HG02678 (cell line): ENCODE results near the gene TPD52L1.

Source experiments
- ATAC-seq: cut with Tn5 transposase; IDR thresholded peaks from one replicate; pipeline ENCODE4 v1.9.1; 2021; ENCODE audit warnings: mild to moderate bottlenecking, moderate library complexity; ENCODE audit not compliant: unreplicated experiment

TPD52L1 gene

DNA sequence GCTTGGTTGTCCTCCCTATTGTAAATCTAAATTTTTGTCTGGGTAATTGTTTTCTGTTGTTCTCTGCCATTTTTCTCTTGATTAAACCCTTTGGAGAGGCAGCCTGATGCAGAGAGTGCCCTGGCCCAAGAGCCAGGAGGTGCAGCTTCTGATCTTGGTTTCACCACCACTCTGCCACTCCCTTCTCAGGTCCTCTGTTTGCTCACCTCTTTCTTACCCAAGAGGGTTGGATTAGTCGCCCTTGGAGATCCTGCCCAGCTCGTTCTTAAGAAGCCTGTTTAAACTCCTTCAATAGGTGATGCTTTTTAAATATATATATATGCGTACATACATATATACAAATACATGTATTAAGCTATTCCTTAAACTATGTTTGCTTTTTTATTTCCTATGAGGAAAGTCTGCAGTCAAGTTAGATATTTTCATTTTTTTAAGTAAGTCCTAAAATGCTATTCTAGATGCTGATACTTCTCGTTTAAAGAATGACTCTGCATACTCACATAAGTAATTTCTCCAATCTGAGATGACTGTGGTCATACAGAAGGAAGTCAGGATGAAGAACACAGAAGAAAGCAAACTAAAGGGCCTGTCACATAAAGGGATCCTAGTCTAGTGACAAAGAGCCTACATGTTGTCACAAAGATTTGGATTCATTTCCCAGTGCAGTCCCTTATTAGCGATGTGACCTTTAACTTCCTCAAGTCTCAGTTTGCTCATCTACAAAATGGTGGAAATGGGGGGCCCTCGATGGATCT, 19.9 kb downstream of the TPD52L1 start:
- ATAC-seq, result no peak

DNA sequence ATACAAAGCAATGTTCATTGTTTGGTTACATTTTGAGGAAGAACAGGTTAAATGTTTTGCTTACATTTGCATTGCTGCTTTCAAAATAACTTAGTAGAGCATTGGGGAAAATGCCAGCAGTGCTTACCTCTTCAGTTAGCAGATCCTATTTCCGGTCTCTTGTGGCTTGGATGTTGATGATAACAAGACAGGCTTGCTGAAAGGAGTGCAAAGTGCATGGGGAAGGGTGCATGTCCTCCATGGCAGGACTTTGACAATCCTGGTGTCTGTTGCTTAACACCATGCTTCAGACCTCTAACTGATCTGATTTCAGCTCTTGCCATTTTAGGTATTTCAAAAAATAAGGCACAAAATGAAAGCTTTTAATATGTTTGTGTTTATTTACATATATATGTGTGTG, 21.1 kb downstream of the TPD52L1 start:
- no peak for ATAC-seq

GRCh38 chr6:125175466-125176048, 22.0 kb downstream of the TPD52L1 start:
- no peak for ATAC-seq

DNA sequence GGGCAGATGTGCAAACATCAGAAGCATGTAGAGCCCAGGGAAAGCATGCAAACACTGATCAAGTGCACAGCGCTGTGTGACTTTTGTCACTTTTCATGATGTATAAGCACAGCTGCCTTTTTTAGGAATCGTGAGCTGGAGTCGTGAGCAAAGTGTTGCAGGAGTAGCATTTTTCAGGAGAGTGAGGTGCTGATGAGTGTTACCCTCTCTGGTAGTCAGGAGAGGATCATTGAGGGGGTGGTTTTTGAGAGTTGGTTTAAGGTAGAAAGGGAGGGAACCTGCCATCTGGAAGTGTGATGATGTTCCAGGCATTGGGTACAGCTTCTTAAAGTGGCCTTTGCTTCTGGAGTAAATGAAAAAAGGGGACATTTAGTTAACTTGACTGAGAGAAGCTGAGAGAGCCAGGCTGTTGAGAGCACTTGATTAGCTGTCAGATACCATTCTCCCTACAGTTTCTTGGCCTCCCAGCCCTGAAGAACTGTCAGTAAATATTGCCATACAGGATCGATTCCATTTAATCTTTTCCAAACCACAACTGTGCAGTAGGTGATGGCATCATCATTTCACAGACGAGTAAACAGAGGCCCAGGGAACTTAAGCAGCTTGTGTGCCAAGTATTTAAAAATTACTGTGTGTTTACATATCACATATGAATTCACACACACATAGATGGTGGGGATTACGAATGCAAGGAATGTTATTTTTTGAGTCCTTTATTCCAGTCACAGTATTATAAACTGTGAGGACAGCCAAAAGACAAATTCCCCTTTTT, 28.9 kb downstream of the TPD52L1 start:
- ATAC-seq, result no peak

GRCh38 chr6:125183391-125183790, 29.8 kb downstream of the TPD52L1 start:
- ATAC-seq, result no peak

GRCh38 chr6:125188037-125188436, 34.5 kb downstream of the TPD52L1 start:
- ATAC-seq, result no peak

GRCh38 chr6:125188594-125189203, 35.1 kb downstream of the TPD52L1 start:
- ATAC-seq, result no peak

DNA sequence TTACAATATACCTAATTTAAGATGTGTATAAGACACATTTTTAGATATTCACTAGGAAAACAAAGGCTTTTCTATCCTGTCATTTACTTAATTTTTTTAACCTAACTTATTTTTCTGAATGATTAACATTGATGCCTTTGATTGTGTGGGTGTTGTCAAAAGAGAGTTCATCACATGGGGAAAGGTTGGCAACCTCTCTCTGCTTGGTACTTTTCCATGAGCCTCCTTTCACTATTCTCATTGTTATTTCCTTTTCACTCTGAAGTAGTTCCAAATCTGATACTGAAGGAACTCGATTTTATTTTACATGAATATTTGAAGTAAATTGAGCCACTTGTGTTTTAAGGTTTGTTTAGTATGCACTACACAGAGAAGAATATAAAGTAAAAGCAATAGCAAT, 35.9 kb downstream of the TPD52L1 start:
- no peak for ATAC-seq

- no peak for ATAC-seq
These were observed 37.1 kb downstream of the TPD52L1 start for GRCh38 chr6:125190667-125191066.

- peak; percentile 97 for ATAC-seq
These were observed 38.5 kb downstream of the TPD52L1 start for GRCh38 chr6:125191916-125192609.

DNA sequence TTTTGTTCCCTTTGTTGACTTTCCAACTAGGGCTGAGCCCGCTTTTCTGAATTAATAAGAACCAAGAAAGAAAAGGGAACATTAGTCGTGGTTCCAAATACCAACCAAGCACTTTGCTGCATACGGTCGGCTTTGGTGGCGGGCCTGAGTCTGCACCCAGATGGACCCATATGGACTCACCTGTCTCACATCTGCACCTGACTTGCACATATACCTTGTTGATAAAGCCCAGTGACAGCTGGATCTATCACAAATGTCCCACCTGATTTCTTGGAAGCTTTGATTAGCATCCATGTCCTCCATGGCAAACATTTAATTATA, 39.0 kb downstream of the TPD52L1 start:
- ATAC-seq, result peak; percentile 13

DNA sequence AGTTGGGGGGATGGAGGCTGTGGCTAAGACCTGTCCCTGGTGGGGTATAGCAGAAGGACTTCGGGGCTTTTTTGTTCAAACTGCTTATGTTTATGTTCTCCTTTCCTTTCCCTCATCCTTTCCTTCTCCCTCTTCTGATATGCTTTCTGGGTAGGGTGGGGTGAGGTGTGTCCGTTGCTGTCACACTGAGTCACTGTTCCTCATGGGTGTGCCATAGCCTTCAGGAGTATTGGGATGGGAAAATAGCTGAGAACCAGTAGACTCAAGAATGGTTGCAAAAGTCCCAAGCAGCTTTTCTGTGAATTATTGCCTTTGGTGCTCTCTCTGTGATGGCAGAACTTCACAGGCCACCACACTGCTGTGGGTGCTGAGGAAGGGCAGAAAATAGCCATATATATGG, 39.6 kb downstream of the TPD52L1 start:
- no peak for ATAC-seq

DNA sequence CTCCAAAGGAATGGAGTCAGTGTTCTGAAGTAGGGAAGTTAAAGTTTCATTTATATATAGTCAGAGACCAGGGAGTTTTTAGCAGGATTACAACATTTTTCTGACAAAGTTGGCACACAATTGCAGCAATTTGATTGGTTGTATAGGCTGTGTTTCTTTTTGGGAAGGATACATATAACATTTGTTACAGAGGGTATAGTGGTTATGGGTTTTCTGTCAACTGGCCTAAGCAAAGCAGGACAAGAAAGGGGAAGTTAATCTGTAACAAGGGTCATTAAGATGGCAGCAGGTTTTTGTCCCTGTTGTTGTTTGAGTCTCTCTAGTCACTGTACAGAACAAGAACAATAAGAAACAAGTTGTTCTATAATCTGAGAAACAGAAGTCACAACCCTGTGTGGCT, 41.4 kb downstream of the TPD52L1 start:
- ATAC-seq, result no peak

DNA sequence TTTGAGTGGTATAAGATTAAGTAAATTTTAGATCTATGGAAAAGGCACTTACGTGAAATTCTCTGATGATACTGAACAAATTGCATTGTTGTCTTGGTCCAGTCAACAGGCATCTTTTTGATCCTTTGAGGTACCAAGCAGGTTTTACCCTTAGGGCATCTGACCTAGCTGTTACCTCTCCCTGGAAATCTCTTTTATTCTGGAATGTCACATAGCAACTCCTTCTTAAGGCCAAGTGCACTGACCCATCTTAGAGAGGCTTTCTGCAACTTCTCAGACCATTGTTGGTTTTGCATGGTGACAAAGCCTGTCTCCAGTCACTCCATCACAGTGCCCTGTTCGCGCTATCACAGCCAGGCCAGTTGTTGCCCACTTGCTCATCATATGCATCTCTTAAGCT, 42.0 kb downstream of the TPD52L1 start:
- ATAC-seq, result no peak

GRCh38 chr6:125196613-125197012, 43.0 kb downstream of the TPD52L1 start:
- ATAC-seq, result no peak

DNA sequence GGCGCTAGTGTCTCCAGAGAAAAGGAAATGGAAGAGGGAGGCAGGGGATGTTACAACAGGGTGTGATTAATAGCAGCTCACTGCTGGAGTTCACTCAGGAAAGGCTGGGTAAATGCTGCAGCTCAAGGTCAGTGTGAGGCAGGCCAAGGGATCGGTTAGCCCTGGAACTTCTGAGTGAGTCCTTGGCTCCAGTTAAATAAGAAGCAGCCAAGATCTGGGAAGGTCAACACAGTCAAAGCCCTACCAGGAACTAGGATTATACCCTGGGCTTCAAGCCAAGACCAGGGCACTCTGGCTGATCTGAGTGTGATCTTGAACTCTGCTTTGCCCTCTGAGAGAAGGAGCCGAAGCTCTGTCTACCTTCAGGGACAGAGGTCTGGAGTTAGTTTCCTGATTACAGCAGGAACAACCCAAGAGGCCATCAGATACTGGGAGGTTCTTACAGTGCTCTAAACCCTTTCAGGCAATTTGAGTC, 44.3 kb downstream of the TPD52L1 start:
- ATAC-seq, result no peak

GRCh38 chr6:125198398-125198937, 44.9 kb downstream of the TPD52L1 start:
- ATAC-seq, result no peak

- no peak for ATAC-seq
These were observed 47.4 kb downstream of the TPD52L1 start for GRCh38 chr6:125200941-125201340.

GRCh38 chr6:125201961-125202729, 48.6 kb downstream of the TPD52L1 start:
- ATAC-seq, result no peak

- ATAC-seq, result no peak
These were observed 49.8 kb downstream of the TPD52L1 start for GRCh38 chr6:125203395-125203794.
